CD4-positive, alpha-beta T cell treated with Interleukin-12 subunit alpha and Interleukin-12 subunit beta, for 1 hour (primary cell): Measurements from ENCODE around the gene HNRNPF.
A peak's percentile ranks its signal among the peaks of the same experiment; 100 is the strongest.

Source experiments
- DNase-seq: peaks from one replicate; pipeline ENCODE4 v3.0.0-alpha.2; 2020

Gene HNRNPF

DNA sequence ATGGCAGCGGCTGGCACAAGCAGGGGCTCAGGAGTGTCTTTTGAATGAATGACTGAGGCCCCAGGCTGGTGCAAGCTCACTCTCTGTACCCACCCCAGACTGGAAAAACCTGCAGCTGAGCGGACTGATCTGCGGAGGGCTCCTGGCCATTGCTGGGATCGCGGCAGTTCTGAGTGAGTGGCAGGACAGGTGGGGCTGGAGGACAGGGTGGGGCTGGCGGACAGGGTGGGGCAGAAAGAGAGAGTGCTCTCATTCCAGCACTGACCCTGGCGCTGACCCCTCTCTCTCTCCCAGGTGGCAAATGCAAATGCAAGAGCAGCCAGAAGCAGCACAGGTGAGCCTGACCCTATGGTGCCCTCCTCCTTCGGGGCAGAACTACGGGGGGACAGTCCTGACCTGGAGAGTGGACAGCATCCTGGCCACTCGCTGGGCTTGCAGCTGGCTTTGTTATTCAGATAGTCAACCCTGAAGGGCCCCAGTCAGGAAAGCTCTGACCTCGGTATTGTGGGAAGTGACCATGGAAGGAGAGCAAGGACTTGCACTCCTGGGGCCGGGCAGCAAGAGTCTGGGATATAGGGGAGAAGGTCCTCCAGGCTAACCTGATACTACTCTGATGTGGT is 33.5 kb downstream of the HNRNPF start:
- DNase-seq: no peak

DNA sequence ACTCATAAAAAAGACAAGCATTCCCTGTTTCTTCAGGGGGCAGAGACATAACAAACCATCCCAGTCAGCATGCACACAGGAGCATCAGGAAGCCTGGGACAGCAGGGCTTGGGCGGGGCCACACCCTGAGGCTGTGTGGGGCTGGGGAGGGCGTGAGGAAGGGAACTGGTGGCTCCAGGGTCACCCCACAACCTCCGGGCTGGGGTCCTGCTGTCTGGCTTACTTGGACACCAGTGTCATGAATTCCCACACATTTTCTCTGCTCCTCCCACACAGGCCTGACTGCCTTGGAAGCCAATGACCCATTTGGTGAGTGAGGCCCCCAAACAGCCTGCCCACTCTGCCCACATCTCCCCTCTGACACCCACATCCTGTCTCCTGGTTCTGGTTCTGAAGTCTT is 34.8 kb downstream of the HNRNPF start:
- DNase-seq: no peak

DNA sequence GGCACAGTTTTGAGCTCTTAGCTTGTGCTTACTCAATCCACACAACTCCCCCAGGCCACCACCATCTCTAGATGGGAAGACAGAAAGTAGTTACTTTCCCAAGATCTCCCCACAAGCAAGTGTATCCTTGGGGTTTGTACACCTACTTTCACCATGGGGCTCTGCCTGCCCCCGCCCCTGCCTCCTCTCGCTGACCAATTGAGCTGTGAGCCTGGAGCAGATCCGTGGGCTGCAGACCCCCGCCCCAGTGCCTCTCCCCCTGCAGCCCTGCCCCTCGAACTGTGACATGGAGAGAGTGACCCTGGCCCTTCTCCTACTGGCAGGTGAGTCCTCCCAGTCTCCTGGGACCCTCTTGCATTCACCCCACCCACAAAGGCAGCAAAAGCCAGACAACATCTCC is 35.5 kb downstream of the HNRNPF start:
- DNase-seq: no peak

DNA sequence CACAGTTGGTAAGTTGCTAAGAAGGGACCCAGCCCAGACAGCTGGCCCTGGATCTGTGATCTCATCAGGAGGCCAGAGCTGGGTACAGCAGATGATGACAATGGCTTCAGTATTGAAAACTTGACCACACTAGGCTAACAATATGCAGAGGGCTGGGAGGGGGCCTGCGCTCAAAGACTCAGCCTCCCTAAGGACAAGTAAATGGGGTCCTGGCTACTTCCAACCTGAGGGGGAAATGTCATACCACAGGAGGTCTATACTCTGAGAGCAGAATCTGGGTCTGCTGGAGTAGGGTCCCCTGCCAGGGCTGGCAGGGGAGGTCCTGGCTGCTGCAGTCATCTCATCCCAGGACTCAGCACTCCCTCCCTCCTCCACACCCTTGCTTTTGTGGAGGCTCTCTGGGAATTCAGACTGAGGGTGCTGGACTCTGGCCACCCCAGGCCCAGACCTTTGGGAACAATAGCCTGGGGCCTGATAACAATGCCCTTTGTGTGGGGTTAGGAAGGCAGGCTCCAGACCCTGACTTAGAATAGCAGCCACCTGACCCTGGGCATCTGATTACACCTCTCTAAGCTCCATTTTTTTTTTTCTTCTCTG is 36.1 kb downstream of the HNRNPF start:
- DNase-seq: no peak

GRCh38 chr10:43371418-43371817 is 37.6 kb downstream of the HNRNPF start, which contains the start of gene FXYD4:
TSS of gene FXYD4 (plus strand) at chr10:43371636. CDS start at chr10:43373747, 2,111 bp downstream.
- no peak for DNase-seq

- DNase-seq: no peak
Measured at GRCh38 chr10:43370671-43371215, 38.2 kb downstream of the HNRNPF start.

GRCh38 chr10:43369921-43370320 is 39.1 kb downstream of the HNRNPF start:
- no peak for DNase-seq

DNA sequence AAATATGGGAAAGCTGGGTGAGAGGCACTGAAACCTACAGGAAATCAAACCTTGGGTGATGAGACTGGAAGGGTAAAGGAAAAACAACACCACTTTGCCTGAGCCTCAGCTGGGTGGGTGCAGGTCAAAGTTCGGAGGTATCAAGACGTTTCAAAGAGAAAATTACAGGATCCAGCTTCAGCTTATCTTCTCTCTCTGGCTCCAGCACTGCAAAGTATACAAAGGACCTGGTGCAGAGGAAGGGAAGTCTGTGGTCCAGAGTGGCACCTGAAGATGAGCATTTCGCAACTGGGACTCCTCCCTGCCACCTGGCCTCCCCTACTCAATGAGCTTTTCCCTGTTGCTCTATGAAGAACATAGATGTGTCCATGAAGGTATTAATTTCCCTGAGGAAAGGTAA is 44.0 kb downstream of the HNRNPF start:
- DNase-seq: no peak

DNA sequence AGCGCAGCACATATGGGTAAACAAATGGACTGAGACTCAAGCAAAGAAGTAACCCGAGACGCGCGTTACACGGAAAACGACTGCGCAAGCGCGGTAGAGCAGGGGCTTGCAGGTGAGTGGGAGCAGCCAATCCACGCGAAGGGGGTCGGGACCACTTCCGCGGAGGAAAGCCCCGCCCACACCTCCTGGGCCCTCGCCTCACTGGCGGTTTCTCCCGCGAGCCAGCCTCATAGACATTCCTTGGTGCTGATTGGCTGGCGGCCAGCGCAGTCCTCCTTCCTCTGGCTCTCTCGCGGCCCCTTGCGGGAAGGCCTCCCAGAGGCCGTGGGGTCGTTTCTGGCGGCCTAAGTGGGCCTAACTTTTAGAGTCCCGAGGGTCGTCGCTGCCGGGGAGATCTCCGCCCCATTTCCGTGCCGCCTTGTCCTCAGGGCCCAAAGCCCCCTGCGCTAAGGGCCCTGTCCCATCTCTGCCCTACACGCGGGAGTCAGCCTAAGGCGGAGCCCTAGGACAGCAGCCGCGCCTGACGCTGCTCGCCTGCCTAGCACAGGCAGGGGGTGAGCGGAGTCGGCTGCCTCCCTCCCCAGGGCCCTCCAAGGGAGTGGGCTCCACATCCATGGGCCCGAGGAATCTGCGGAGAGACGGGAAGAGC is 46.7 kb downstream of the HNRNPF start:
- DNase-seq: peak; percentile 98

DNA sequence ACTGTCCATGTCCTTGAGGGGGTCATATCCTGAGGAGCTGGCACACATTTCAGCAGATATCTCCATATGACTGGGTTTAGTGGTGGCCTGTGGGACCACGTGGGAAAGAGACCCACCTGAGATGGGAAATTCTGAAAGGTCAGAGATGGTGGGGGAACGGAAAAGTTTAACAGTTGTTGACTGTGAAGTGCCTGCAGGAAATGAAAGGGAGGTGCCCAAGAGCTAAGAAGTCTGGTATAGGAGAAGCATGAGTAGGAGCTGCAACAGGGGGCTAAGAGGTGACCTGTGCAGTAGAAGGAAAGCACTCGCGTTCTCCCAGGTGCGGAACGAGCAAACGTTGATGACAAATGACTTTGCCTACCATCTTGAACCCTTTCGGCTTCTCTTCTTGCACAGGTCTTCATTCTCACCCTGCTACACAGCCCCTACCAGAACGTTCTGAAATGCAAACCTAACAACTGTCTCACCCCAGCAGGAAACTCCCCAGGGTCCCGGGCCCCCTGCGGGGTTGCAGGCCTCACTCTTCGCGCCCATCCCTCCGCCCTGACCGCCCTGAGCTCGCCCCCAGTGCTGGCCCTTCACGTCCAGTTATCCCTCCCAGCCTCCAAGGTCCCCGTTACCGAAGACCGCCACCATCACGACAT is 47.3 kb downstream of the HNRNPF start:
- no peak for DNase-seq

- no peak for DNase-seq
Measured at GRCh38 chr10:43360086-43360485, 48.9 kb downstream of the HNRNPF start.

GRCh38 chr10:43355749-43356371 is 53.1 kb downstream of the HNRNPF start:
- no peak for DNase-seq

DNA sequence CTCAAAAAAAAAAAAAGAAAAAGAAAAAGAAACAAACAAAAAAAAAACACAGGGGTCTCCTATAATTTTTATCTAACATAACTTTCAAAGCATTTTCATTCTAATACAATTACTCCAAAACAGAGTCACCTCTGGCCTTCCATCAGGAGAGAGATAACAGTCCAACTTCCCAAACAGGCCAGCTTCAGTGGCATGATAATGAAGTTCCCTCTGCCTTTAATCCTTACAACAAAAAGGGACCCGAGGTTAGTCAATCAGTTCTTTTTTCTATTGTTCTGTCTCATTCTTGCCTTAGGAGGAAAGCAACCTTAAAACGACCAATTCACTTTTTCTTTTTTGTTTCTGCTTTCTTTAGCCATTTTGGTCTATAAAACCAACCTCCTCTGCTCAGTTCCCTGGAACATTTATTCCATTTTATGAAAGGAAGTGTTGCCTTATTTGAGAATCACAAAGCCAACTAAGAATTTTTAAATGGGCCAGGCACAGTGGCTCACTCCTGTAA is 54.1 kb downstream of the HNRNPF start:
- DNase-seq: no peak

GRCh38 chr10:43354330-43354635 is 54.7 kb downstream of the HNRNPF start:
- no peak for DNase-seq

DNA sequence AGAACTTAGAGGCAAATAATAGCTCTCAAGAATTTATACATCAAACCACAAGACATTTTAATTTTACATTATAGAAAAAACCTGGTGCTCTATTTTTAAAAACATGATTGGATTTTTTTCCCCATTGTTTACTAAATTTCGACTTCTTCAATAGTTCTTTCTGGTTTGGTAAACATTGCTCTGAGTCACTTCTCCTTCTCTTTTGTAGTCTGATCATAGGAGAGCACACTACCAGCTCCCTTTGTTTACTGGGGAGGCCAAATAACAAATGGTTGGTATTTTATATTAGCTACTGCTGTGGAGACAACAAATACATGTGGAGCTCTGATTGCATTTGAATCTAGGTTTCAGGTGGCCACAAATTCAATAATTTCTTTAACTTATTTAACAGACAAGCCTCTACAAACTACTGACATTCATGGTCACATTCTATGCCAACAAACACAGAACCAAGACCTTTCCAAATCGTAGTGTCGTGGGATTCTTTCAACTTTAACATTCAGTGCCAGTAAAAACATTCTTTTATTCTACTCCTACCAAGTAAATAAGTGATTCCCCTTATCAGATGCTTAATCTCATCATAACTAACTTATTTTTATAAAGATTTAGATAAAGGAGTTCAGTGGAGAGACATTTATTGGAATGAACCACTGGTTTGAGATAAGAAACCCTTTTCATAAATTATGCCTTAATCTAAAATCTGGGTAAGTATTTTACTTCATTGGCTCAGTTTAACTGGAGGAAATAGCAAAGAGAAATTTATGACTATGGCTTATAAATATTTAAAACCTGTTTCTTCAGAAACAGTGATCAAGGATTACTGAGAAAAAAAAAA is 55.3 kb downstream of the HNRNPF start:
- DNase-seq: no peak

DNA sequence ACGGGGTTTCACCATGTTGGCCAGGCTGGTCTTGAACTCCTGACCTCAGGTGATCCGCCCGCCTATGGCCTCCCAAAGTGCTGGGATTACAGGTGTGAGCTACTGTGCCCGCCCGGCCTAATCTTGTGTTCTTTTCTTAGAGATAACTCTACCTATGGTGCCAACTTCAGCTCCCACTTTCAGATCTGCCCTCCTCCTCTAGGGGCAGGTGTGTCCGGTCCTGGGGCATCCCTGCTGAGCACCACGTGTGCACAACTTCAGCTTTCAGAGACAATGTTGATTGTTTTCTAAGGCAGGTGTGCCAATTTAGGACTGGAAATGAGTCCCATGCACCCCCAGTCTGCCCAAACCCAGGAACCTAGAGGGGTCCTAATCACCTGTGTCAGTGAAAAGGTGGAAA is 56.0 kb downstream of the HNRNPF start:
- no peak for DNase-seq

DNA sequence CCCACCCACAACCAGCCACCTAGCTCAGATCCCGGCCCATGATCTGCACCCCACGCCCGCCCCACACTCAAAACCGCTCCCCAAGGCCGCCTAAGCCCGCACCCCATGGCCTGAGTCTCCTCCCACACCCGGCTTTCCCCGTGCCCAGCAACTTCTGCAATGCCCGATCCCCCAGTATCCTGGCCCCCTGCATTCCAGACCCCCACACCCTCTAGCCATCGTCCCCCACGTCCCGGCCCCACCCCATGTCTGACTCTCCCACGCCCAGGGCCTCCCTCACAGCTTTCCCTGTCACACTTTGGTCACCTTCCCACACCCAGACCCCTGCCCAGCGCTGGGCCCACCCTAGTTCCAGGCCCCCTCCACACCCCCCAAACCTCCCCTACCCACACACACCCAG is 57.7 kb downstream of the HNRNPF start:
- DNase-seq: no peak

GRCh38 chr10:43350686-43351085 is 58.3 kb downstream of the HNRNPF start:
- DNase-seq: no peak

DNA sequence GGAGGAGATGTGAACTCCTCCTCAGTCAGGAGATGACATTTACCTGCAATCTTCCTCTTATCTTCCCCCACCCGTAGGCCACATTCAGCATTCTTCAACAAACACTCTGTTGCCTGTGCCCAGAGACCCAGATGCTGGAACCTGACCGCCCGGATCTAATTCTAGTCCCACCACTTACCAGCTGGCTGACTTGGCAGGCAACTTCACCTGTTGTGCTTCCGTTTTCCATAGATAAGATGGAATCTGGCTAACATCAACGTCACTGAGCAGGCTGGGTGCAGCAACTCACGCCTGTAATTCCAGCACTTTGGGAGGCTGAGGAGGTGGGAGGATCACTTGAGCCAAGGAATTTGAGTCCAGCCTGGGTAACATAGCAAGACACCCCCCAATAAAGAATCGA is 58.8 kb downstream of the HNRNPF start:
- no peak for DNase-seq

- peak; percentile 89 for DNase-seq
Measured at GRCh38 chr10:43348511-43349312, 60.3 kb downstream of the HNRNPF start.

DNA sequence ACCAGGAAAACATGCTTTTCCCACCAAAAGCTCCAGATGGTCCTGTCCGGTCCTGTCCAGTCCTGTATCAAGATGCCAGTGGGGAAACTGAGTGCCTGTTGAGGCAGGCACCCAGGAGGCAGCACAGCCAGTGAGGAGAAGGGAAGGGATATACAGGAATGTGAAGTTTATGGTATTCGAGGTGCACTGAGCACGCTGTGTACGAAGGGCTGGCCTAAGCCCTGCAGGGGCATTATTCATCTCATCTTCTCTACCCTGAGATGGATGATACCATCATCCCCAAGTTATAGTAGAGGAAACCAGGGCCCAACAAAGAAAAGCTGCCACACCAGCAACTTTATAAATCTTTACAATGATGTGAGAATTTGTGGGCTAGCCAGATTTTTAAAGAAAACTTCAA is 61.0 kb downstream of the HNRNPF start:
- no peak for DNase-seq
